GM19468 (cell line): ENCODE results near the gene PNMA6A.
"Not testable (repeated sequence)": the region's sequence is repeated elsewhere in the genome, so short reads cannot be mapped to it uniquely, and the experiment has no call there.

ENCODE experiments used
- ATAC-seq: cut with Tn5 transposase; IDR thresholded peaks from one replicate; pipeline ENCODE4 v1.9.1; 2021; ENCODE audit warnings: mild to moderate bottlenecking, moderate library complexity, moderate number of reproducible peaks; ENCODE audit not compliant: unreplicated experiment; ENCODE audit errors: extremely low read depth

The PNMA6A gene

GRCh38 chrX:153074262-153074899 lies 2.1 kb downstream of the PNMA6A start:
- ATAC-seq: no peak

GRCh38 chrX:153074935-153075334 lies 2.7 kb downstream of the PNMA6A start:
- ATAC-seq: no peak

GRCh38 chrX:153075366-153075765 lies 3.1 kb downstream of the PNMA6A start:
- no peak for ATAC-seq

- not testable (repeated sequence) for ATAC-seq
Measured at GRCh38 chrX:153077437-153078135, 5.3 kb downstream of the PNMA6A start.

GRCh38 chrX:153083238-153083923 lies 11.1 kb downstream of the PNMA6A start:
- ATAC-seq: not testable (repeated sequence)

- ATAC-seq: no peak
Measured at GRCh38 chrX:153102418-153102817, 30.2 kb downstream of the PNMA6A start.

GRCh38 chrX:153104959-153105358 lies 32.7 kb downstream of the PNMA6A start:
- ATAC-seq: not testable (repeated sequence)

- not testable (repeated sequence) for ATAC-seq
Measured at GRCh38 chrX:153106092-153106801, 34.0 kb downstream of the PNMA6A start.

GRCh38 chrX:153110735-153111134 lies 38.5 kb downstream of the PNMA6A start:
- ATAC-seq: not testable (repeated sequence)

- not testable (repeated sequence) for ATAC-seq
Measured at GRCh38 chrX:153113851-153114250, 41.6 kb downstream of the PNMA6A start.

- ATAC-seq: not testable (repeated sequence)
Measured at GRCh38 chrX:153117754-153118153, 45.5 kb downstream of the PNMA6A start.

GRCh38 chrX:153120230-153120629 lies 48.0 kb downstream of the PNMA6A start:
- ATAC-seq: not testable (repeated sequence)

GRCh38 chrX:153123468-153123867 lies 51.2 kb downstream of the PNMA6A start:
- not testable (repeated sequence) for ATAC-seq
